ENCODE data around the gene CACNB2.

Gene CACNB2

DNA sequence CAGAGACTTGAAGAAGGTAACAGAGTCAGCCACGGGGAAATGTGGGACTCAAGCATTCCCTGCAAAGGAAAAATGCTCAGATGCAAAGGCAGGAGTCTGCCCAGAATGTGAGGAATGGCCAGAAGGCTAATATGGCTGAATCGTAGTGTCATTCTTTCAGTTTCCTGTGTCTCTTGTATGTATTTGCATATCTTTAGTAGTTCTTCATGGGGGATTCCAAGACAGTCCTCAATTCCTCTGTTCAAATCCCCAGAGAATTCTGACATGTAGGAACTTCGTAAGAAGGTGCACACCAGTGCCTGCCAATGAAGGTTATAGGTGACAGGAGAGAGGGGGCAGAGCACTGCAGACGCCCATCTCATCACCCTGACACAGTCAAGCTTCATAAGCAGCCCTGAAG lies 154.4 kb downstream of the CACNB2 start:
- DNase-seq = no peak

DNA sequence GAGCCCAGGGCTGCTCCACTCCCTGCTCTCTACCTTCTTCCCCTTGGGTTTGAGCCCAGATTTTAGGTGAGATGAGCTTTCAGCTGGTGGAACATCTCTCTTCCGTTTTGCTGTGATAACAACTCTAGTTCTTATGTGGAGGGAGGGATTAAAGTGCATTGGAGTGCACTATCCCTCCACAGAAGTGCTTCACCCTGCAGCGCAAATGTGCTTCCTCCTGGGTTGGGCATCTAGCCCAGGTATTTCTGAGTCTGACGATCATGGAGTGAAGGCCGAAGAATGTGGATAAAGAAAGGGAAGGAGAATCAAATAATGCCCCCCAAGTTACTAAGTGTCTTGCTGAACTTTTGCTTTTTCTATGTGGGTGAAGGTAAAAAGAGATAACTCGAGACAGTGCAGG lies 157.4 kb downstream of the CACNB2 start:
- DNase-seq = no peak

DNA sequence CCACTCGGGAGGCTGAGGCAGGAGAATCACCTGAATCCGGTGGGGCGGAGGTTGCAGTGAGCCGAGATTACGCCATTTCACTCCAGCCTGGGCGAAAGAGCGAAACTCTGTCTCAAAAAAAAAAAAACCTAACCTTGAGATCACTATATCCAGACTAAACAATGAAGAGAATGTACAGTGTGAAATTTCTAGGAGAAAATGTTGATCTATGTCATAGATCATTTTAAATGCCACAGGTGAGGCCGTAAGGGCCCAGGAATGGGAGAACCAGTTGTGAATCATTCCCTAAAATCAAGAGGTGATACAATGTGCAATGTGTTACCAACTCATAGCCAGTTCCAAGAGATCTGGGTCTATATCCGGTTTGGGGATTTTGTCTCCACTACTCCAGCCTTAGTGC lies 158.0 kb downstream of the CACNB2 start:
- no peak for DNase-seq

GRCh38 chr10:18303851-18304801 lies 163.9 kb downstream of the CACNB2 start:
- peak in 1 of 2 donors; percentile 11 for DNase-seq

DNA sequence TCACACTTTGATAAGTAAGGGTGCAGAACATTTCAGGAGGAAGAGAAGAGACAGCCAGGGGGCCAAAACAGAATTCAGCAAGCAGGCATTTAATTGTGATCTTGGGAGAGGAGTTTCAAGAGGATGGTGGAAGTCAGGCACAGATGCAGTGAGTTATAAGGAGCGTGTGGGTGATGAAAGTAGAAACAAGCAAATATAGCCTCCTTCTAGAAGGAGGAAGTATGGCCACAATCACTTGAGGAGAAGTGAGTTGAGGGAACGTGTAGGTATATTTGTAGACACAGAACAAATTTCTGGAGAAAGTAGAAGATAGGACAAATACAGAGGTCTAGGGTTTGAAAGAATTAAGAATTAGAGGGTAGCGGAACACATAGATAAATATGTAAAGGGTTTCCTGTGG lies 165.8 kb downstream of the CACNB2 start:
- DNase-seq = no peak

- no peak for DNase-seq
These were observed 168.4 kb downstream of the CACNB2 start for GRCh38 chr10:18308600-18308999.

DNA sequence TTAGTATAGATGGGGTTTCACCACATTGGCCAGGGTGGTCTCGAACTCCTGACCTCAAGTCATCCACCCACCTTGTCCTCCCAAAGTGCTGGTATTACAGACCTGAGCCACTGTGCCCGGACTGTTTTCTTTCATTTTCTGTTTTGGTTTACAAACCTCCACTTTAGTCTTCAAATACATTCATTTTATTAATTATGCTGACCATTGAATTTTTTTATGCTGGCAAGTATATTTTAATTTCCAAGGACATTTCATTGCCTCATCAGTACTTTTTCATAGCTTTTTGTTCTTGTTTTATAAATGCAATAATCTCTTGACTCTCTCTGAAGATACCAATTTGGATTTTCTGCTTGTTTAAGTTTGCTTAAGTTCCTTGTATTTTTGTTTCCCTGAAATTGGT lies 170.5 kb downstream of the CACNB2 start:
- no peak for DNase-seq

- peak in 1 of 2 donors; percentile 25 for DNase-seq
These were observed 172.3 kb downstream of the CACNB2 start for GRCh38 chr10:18312374-18313139.

DNA sequence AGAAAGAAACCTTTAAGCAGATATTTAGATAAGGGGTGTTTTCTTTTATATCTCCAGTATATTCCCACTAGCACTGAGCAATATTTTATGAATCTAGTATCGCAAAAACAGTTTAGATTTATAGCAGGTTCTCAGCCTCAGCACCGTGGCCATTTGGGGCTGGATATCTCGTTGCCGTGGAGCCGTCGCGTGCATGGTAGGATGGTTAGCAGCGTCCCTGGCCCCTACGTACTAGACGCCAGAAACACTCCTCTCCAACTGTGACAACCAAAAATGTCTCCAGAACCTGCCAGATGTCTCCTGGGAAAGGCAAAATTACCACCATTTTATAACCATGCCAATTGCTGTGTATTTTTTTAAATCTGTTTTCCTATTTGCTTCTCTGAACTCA lies 172.9 kb downstream of the CACNB2 start:
- DNase-seq = no peak

GRCh38 chr10:18313626-18314025 lies 173.4 kb downstream of the CACNB2 start:
- DNase-seq = no peak

GRCh38 chr10:18319628-18320027 lies 179.4 kb downstream of the CACNB2 start:
- DNase-seq = no peak

DNA sequence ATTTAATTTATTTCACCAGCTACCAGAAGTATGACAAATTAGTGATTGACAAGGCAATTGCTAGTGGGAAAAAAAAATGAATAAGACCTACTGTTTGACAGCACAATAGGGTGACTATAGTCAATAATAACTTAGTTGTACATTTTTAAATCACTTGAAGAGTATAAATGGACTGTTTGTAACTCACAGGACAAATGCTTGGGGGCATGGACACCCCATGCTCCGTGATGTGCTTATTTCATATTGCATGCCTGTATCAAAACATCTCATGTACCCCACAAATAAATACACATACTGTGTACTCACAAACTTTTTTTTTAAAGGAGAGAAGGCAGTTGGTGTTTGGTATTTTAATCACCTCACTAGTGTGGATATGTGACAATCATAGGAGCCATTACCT lies 181.1 kb downstream of the CACNB2 start:
- no peak for DNase-seq

- DNase-seq = no peak
These were observed 183.7 kb downstream of the CACNB2 start for GRCh38 chr10:18323916-18324315.

DNA sequence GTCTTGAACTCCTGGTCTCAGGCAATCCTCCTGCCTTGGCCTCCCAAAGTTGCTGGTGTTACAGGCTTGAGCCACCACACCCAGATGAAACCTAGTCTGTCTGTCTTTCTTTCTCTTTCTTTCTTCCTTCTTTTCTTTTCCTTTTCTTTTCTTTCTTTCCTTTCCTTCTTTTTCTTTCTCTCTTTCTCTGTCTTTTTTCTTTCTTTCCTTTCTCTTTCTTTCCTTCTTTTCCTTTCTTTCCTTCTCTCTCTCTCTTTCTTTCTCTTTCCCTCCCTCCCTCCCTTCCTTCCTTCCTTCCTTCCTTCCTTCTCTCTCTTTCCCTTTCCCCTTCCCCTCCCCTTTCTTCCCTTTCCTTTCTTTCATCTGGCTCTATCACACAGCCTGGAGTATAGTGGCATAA lies 185.2 kb downstream of the CACNB2 start:
- DNase-seq = no peak

- no peak for DNase-seq
These were observed 185.8 kb downstream of the CACNB2 start for GRCh38 chr10:18325889-18326531.

- no peak for DNase-seq
These were observed 188.7 kb downstream of the CACNB2 start for GRCh38 chr10:18328941-18329340.

DNA sequence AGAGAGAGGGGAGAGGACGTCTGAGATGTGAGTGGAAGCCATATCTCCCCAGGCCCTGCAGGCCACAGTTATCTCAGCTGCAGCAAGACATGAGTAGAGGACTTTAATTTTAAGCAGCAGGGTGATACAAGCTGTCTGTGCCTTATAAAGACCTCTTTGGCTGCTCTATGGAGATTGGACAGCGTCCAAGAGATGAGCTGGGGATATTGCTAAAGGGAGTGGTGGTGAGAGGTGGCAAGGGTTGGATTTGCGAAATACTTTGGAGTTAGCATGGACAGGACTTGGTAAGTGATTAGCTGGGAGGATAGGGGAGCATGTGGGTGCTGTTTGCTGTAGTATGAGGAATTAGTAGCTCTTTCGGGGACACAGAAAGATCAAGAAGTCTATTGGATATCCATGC lies 191.8 kb downstream of the CACNB2 start:
- no peak for DNase-seq

DNA sequence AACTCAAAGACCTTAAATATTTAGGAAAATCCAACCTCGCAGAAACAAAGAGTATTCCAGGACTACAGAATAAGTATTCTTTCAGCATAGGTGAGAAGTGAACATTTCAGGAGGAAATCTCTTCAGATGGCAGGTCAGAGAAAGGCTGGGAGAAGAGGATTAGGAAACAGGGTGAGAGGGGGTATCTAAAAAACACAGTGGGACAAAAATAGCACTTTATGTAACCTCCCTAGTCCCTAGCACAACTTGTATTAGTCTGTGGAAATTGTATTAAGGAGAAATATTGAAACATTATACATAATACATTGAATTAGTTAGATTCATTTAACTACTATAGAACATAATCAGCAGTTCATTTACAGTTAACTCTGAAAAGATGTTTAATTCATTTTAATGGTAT lies 192.3 kb downstream of the CACNB2 start:
- DNase-seq = no peak

DNA sequence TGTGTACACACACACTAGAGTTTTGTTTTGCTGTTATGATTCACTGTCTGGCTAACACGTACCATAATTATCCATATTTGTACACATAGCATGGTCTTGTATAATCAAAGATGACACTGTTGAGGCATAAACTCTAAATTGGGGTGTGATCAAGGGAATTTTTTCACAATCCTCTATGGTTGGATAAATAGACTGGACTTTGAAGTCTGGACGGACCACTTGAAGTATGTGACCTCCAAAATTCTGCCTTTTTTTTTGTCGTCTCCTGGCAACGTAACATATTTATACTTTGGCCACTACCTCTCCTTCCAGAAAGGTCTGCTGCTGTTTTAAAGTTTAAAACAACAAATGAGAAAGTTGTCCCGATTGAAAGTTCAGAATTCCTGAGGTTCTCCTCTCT lies 193.4 kb downstream of the CACNB2 start:
- DNase-seq = no peak

DNA sequence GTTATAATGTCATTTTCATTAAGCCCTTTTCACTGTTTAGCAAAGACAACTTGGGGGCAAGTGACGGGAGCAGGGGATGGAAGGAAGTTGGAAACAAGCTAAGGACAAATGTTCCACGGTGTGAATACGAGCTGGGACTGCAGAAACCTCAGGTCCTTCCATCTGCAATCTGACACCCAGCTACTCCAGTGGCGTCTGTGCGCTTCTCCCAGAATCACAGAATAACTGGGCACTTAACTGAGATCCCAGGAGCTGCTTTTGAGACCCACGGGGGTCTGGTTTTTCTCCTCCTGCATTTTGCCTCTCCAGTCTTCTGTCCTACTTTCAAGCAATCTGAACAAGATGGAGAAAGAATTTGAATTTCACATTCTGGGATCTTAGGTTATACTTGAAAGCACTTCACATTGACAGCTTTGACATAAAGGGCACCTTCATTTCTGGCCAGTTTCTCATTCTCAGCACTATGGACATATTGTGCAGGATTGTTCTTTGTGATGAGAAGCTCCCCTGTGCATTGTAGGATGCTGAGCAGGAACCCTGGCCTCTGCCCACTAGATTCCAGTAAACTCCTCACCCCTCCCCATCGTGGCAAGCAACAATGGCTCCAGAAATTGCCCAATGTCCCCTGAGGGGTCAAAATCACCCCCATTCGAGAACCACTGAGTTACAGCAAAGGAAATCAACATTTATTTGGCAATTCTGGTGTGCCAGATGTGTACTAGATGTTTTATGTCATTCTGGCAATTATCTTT lies 194.1 kb downstream of the CACNB2 start:
- DNase-seq = no peak

DNA sequence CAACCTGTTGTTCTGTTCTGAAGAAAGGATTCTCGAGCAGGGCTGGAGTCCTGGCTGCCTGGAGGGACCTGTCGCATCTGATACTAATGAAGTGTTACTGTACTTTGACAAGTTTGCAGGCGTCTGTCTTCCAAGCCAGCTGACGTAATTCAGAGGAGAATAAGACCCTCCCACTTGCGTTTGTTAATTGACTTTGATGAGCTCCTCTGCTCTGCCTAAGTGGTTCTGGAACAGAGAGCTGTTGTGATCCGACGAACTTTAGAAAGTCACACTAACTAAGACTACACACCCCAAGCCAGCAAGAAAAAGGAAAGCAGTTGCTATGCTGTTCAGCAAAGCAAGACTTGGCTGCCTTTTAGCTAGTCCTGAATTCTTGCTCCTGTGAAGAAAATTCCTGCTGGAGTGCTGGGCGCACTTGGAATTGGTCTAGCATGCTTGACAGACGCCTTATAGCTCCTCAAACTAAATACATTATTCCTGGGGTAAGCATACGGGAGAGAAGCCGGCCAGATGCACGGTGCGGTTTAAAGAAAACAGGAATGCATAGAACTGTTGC lies 200.3 kb downstream of the CACNB2 start:
- peak in 1 of 2 donors; percentile 5 for DNase-seq

- DNase-seq = no peak
These were observed 200.8 kb downstream of the CACNB2 start for GRCh38 chr10:18341055-18341454.
